ENCODE measurements around the gene MARCHF9. TPM values are rescaled to one million over a fixed set of nuclear protein-coding genes. Genes with fewer than 3 reads are reported as not detected.
A peak's percentile ranks its signal among the peaks of the same experiment; 100 is the strongest.

Gene MARCHF9
- total RNA-seq, 1 donor: 2.6 TPM

DNA sequence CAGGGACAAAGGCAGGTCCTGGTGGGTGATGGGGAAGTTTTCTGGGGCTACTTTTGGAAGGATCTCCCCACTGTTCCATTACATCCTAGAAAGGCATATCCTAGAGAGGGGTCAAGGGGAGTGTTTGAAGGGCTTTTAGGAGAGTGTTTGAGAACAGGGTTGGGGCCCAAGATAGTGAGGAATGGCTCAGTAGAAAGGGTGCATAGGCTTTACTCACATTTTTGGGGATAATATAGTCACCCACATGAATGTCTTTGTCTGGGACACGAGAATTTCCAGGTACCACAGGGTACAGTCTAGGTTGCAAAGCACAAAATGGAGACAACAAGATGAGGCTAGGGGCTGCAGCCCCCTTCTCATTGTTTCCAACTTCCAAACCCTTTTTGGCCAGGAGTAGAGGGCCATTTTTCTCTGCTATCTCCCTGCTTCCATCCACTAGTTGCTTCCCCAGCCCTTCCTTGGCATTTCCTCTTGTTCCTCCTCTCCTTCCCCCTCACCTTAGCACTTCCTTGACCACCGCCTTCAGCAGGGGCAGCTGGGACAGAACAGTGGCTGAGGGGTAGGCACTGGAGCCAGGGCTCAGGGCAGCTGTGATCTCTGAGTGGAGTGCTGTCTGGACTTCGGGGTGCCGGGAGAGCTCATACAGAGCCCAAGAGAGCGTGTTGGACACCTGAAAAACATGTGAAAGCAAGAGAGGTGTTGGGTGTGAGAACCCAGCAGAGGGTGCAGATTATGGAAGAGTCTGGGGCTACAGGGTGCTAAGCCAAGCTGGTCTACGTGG is 9.2 kb downstream of the MARCHF9 start:
- TF ChIP-seq, protein P1, sequence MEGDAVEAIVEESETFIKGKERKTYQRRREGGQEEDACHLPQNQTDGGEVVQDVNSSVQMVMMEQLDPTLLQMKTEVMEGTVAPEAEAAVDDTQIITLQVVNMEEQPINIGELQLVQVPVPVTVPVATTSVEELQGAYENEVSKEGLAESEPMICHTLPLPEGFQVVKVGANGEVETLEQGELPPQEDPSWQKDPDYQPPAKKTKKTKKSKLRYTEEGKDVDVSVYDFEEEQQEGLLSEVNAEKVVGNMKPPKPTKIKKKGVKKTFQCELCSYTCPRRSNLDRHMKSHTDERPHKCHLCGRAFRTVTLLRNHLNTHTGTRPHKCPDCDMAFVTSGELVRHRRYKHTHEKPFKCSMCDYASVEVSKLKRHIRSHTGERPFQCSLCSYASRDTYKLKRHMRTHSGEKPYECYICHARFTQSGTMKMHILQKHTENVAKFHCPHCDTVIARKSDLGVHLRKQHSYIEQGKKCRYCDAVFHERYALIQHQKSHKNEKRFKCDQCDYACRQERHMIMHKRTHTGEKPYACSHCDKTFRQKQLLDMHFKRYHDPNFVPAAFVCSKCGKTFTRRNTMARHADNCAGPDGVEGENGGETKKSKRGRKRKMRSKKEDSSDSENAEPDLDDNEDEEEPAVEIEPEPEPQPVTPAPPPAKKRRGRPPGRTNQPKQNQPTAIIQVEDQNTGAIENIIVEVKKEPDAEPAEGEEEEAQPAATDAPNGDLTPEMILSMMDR (IDR thresholded peaks at IDR 0.05; ENCODE audit: insufficient read depth, low read depth, low read length): no peak
- no peak for DNase-seq (ENCODE audit: low read depth)
- no peak overlapping the region for H3K4me3 ChIP-seq (ENCODE audit: low read depth, low read length)

DNA sequence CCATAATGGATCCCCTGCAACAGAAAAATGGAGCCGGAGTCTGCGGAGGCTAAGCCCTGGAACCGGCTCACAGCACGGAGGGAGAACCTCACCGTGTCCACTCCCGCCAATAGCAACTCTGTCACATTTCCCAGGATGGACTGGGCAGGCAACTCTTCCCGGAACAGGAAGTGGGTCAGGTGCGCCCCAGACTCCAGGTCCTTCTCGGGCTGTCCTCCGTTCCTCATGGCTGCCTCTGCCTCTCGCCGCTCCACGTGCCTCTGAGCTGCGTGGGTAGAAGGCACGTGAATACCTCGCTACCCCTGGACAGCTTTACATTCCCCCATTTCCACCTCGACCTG is 9.7 kb downstream of the MARCHF9 start:
- TF ChIP-seq, protein P1 (IDR thresholded peaks at IDR 0.05; ENCODE audit: insufficient read depth, low read depth, low read length): no peak
- H3K4me3 ChIP-seq (ENCODE audit: low read depth, low read length): no peak overlapping the region
- DNase-seq (ENCODE audit: low read depth): no peak

DNA sequence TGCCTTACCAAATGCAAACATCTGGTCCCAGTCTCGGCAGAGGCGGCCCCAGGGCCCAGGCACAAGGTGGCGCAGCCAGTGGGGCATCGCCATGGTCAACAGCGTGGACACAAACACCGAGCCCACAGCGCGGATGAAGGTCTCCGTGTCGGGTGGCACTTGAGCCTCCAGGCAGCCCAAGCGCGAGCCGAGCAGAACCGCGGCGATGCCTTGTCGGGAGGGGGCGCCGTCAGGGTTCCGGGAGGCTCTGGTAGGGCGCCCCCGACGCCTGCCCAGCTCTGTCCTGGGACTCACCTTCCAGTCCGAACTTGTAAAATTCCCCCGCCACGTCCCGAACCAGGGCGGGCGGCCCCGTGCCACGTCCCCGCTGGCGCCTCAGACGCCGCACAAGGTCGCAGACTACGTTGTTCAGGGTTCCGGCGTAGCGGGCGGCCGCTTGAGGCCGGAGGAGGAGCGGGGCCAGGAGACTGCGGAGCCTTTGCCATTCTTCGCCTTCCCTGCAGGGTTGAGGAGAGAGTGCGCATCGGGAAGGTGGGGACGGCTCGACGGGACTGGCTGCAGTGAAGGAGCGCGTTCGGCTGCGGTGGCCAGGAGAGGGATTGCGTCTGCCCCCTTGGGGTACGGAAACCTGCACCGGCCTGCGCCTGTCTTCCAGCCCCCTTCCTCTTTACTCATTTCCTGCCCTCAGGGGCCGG is 10.2 kb downstream of the MARCHF9 start:
- H3K4me3 ChIP-seq (ENCODE audit: low read depth, low read length): peak overlapping the region; percentile 44
- no peak for DNase-seq (ENCODE audit: low read depth)
- TF ChIP-seq, protein P1 (IDR thresholded peaks at IDR 0.05; ENCODE audit: insufficient read depth, low read depth, low read length): peak; percentile 23

DNA sequence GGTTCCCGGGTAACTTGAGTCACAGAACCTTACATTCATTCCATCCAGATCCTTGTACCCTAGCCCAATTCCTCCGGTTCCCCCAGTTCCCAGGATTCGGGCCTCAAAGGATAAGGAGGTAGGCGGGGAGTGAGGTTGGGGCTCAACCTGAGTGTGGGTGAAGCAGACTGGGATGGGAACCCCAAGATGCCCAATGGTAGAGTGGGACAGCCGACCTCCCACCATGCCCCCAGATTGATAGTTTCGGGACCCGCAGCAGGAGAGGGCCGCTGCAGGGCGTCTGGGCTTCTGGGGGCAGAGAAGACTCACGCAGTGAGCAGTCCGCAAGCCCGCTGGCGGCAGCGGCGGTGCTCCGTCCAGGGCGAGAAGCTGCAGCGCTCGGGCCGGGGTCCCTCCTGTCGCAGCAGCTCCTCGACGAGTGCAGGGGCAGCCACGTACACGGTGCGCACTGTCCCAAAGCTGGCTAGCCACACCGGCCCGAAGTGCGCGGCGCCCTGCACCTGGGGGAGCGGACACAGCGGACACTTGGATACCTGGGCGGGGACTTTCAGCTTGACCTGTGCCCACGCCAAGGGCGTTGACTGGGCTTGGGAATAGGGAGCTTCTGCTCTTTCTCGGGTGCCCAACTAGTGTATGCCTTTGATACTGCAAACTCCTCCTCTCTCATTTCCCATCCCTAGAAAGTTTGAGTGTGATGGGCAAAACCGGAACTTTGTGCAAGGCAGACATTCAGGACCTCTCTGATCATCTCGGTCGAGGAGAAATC is 11.0 kb downstream of the MARCHF9 start:
- peak overlapping the region; percentile 49 for H3K4me3 ChIP-seq (ENCODE audit: low read depth, low read length)
- TF ChIP-seq, protein P1 (IDR thresholded peaks at IDR 0.05; ENCODE audit: insufficient read depth, low read depth, low read length): no peak
- no peak for DNase-seq (ENCODE audit: low read depth)

DNA sequence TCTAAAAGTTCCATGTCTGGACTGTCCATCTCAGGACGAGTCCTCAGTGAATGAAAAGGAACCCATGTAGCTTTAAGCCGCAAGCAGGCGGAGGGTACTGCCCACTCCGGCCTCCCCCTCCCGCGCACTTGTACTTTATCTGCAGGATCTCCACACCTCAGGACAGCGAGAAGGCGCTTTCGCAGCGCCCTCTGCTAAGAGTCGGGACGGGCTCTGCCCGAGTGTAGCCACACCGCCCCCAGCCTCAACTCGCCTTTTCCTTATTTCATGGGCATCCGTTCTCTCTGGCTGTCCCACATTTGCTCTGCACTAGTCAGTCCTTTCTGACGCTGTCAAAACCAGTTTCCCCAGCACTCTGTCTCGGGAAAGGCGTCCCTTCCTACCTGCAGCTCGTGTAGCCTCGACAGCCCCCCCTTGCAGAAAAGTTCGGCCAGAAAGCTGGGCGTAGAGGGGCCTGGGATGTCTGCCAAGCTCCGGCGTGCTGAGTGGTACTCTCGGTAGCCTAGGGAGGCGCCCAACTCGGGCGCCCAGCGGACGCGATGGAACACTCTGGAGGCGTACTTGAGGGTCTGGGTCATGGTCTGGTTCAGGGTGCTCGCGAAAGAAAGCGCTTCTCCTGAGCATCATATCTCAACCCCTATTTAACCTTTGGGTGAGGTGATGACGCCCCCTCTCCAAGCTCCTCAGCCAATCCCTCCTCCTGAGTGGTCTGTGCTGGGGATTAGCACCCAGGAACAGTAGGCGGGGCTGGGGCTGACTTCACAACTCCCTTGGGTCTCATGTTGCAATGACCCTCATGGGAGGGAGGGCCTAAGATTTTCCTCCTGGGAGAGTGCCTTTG is 11.8 kb downstream of the MARCHF9 start, which contains the start of gene CYP27B1:
CYP27B1 (minus strand) TSS at position 615 of the 841 bp plus-strand sequence; CDS start at position 578, 37 bp downstream.
- peak within 1 kb of the TSS; percentile 49 for H3K4me3 ChIP-seq (ENCODE audit: low read depth, low read length)
- TF ChIP-seq, protein P1 (IDR thresholded peaks at IDR 0.05; ENCODE audit: insufficient read depth, low read depth, low read length): no peak
- peak; percentile 79 for DNase-seq (ENCODE audit: low read depth)

DNA sequence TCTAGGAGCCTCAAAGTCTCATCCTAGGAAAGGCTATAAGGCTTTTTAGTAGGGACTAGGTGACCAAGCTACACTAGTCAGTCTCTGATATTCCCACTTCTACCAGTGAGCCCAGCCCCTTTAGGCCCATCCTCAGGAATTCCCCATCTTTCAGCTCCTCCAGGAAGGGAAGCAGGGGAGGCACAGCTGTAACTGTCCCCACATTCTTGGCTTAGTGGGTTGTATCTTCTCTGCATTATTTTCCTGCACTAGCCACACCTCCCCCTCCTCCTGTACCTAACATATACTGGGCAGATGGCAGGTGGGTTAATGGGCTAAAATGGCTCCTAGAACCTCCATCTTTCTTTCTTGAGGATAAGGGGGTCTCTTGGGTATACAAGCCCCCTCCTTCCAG is 12.4 kb downstream of the MARCHF9 start:
- H3K4me3 ChIP-seq (ENCODE audit: low read depth, low read length): no peak overlapping the region
- DNase-seq (ENCODE audit: low read depth): no peak
- TF ChIP-seq, protein P1 (IDR thresholded peaks at IDR 0.05; ENCODE audit: insufficient read depth, low read depth, low read length): no peak
